Stimulated activated effector memory CD8-positive, alpha-beta T cell treated with anti-CD3 and anti-CD28 coated beads, Interleukin-12 subunit alpha, Interleukin-12 subunit beta, amount 100 ng/mL, for 72 hours (primary cell): Measurements from ENCODE around the gene C2orf72.
"Not testable (repeated sequence)": the region's sequence is repeated elsewhere in the genome, so short reads cannot be mapped to it uniquely, and the experiment has no call there.

Source experiments
- ATAC-seq: fragments of 150-1000 bp; cut with Tn5 transposase; 2 replicates; pipeline ENCODE4 v1.10.0; 2021
- DNase-seq, 2 donors: peaks; one replicate each; pipeline ENCODE4 v3.0.0; 2021 to 2022; ENCODE audit warnings: low spot score in 2 of 2
- H3K27ac Mint-ChIP-seq: one replicate; pipeline ENCODE4 v1.8.0; 2022; ENCODE audit warnings: mild to moderate bottlenecking, mixed read lengths
- H3K36me3 Mint-ChIP-seq: one replicate; pipeline ENCODE4 v1.8.0; 2022; ENCODE audit warnings: mild to moderate bottlenecking, mixed read lengths
- H3K4me1 Mint-ChIP-seq: one replicate; pipeline ENCODE4 v1.8.0; 2022; ENCODE audit warnings: mixed read lengths
- H3K4me3 Mint-ChIP-seq: one replicate; pipeline ENCODE4 v1.8.0; 2022; ENCODE audit warnings: mild to moderate bottlenecking, mixed read lengths
- H3K9me3 Mint-ChIP-seq: one replicate; pipeline ENCODE4 v1.8.0; 2022; ENCODE audit warnings: mixed read lengths

The C2orf72 gene

GRCh38 chr2:231037202-231037730 is at the start of gene C2orf72:
Gene C2orf72 (plus strand): TSS chr2:231037523. CDS start chr2:231037566, 43 bp downstream.
- Mint-ChIP-seq H3K27ac (no peak within 1 kb of the TSS), H3K36me3 (no peaks in the 10 kb centered on the region), H3K9me3 (no peaks in the 10 kb centered on the region), H3K4me3 (peak within 1 kb of the TSS; percentile 57), H3K4me1 (peaks cover 9% of the 10 kb centered on the region)
- peak; percentile 54 for ATAC-seq
- no peak for DNase-seq

- H3K4me3 Mint-ChIP-seq = no peak overlapping the region
- ATAC-seq = no peak
- H3K9me3 Mint-ChIP-seq = no peaks in the 10 kb centered on the region
- H3K4me1 Mint-ChIP-seq = peaks cover 19% of the 10 kb centered on the region
- DNase-seq = no peak
- H3K36me3 Mint-ChIP-seq = peaks cover 15% of the 10 kb centered on the region
- H3K27ac Mint-ChIP-seq = no peak overlapping the region
These were observed 47.6 kb upstream of the C2orf72 start for GRCh38 chr2:230989731-230990130.

DNA sequence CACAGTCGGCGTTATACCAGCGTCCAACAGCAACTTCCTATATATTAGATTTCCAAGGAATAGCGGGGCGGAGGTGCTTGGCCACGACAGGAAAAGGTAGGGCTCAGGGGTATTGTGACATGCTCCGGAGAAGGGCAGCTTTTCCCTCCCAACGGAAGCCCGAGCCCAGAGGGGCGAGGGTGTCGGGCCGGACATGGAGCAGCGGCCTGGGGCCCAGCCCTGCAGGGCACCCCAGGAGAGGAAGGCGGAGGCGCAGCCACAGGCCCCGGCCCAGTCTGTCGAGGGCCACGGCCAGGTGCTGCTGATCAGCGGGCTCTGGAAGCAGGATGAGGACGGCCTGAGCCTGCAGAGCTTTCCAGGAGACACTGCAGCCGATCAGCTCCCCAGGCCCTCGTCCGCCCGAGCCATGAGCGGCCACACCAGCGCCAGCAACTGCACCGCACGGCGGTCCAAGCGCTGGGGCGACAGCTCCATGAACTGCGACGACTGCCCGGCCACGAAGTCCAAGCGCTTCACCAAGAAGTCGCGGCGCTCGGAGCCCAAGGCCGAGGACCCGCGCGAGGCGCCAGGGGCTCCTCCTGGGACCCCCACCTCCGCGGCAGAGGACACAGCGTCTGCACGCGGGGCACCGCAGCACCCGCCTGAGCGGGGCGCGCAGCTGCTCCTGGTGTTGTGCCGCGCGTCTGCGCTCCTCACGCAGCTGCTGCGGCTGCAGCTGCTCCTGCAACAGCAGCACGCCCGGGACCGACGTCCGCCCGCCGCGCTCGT is 47.0 kb upstream of the C2orf72 start:
- no peak for DNase-seq
- Mint-ChIP-seq H3K36me3 (peaks cover 14% of the 10 kb centered on the region), H3K4me3 (no peak overlapping the region), H3K27ac (no peak overlapping the region), H3K4me1 (peaks cover 14% of the 10 kb centered on the region), H3K9me3 (no peaks in the 10 kb centered on the region)
- no peak for ATAC-seq

- no peak for DNase-seq
- H3K9me3 Mint-ChIP-seq = no peaks in the 10 kb centered on the region
- no peak for ATAC-seq
- peaks cover 8% of the 10 kb centered on the region for H3K4me1 Mint-ChIP-seq
- H3K36me3 Mint-ChIP-seq = peaks cover 9% of the 10 kb centered on the region
- H3K4me3 Mint-ChIP-seq = no peak overlapping the region
- no peak overlapping the region for H3K27ac Mint-ChIP-seq
These were observed 46.5 kb upstream of the C2orf72 start for GRCh38 chr2:230990899-230991150.

DNA sequence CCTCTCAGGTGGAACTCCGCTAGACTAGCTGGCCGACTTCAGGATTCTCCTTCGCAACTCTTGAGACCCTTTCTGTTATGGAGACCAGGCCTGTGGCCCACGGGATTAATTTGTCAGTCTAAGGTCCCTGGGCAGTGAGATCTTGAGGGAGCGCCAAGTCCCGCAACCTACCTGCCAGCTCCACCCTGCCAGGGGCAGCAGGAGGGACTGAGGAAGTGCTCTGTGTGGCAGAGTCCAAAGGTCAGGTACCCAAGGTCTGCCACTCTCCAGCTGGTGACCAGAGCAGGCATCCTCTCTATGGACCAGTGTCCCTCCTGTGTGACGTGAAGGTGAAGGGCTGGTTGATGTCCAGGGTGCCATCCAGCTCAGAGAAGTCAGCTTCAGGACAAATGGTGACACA is 45.7 kb upstream of the C2orf72 start:
- Mint-ChIP-seq H3K36me3 (peaks cover 8% of the 10 kb centered on the region), H3K4me1 (peaks cover 5% of the 10 kb centered on the region), H3K27ac (no peak overlapping the region), H3K9me3 (no peaks in the 10 kb centered on the region), H3K4me3 (no peak overlapping the region)
- no peak for DNase-seq
- no peak for ATAC-seq

DNA sequence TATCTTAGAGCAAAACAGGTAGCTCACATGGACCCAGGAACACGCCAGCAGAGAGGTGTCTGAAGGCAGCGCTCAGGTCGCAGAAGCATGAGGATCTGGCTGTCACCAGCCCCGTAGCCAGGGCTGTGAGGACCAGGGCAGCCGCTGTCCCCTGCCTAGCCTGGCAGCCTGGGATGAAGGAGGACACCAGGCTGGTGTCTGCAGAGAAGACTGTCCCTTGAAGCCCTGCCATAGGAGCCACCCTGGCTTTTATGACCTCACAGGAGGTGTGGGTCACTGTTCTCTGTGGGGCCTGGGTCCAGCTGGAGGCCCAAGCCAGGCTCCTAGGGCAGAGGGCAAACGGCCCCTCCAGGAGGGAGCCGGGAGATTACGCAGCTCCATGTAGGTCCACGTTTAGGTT is 41.5 kb upstream of the C2orf72 start, which contains the start of gene SPATA3:
TSS of gene SPATA3 (plus strand) at position 301 of the 400 bp plus-strand sequence. CDS start 113 bp downstream, outside the sequence.
- Mint-ChIP-seq H3K27ac (no peak within 1 kb of the TSS), H3K4me1 (no peaks in the 10 kb centered on the region), H3K36me3 (no peaks in the 10 kb centered on the region), H3K4me3 (no peak within 1 kb of the TSS), H3K9me3 (no peaks in the 10 kb centered on the region)
- DNase-seq (no peak), ATAC-seq (no peak)

DNA sequence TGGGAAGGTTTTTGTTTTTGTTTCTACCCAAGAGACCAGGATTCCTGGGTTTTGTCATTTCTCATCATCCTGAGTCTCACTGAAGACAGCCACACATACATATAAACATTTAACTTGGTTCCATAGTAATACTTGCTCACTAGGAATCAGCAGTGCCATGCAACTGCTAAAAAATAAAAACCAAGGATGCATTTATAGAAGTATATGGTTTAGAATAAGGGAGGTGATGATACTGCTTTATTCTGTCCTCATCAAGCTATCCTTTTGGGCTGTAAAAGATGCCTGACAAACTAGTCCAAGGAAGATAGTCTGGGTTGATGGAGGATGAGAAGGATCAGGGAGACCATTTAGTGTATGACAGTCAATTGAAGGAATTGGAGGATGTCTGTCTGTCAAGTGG is 40.7 kb upstream of the C2orf72 start:
- no peak for ATAC-seq
- H3K36me3 Mint-ChIP-seq = no peaks in the 10 kb centered on the region
- H3K9me3 Mint-ChIP-seq = no peaks in the 10 kb centered on the region
- no peaks in the 10 kb centered on the region for H3K4me1 Mint-ChIP-seq
- no peak overlapping the region for H3K4me3 Mint-ChIP-seq
- H3K27ac Mint-ChIP-seq = no peak overlapping the region
- DNase-seq = no peak

DNA sequence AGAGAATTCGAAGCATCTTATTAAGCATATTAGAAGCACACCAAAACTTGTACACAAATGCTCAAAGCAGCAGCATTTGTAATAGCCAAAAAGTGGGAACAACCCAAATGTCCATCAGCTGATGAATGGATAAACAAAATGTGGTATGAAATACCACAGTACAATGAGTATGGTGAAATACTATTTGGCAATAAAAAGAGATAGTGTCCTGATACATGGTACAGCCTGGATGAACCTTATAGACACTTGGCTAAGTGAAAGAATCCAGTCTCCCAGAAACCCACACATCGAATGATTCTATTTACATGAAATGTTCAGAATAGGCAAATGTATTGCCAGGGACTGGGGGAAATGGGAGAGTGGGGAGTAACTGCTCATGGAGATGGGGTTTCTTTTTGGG is 38.4 kb upstream of the C2orf72 start:
- no peak overlapping the region for H3K27ac Mint-ChIP-seq
- no peaks in the 10 kb centered on the region for H3K4me1 Mint-ChIP-seq
- H3K9me3 Mint-ChIP-seq = no peaks in the 10 kb centered on the region
- no peak overlapping the region for H3K4me3 Mint-ChIP-seq
- no peaks in the 10 kb centered on the region for H3K36me3 Mint-ChIP-seq
- DNase-seq = no peak
- ATAC-seq = no peak

- DNase-seq (no peak), ATAC-seq (no peak)
- no peak overlapping the region for H3K4me3 Mint-ChIP-seq
These were observed 37.8 kb upstream of the C2orf72 start for GRCh38 chr2:230999477-230999876.

GRCh38 chr2:231000211-231000904 is 37.0 kb upstream of the C2orf72 start:
- H3K27ac Mint-ChIP-seq = no peak overlapping the region
- H3K4me1 Mint-ChIP-seq = peaks cover 6% of the 10 kb centered on the region
- DNase-seq = no peak
- peaks cover 8% of the 10 kb centered on the region for H3K36me3 Mint-ChIP-seq
- H3K9me3 Mint-ChIP-seq = peaks cover 2% of the 10 kb centered on the region
- no peak for ATAC-seq
- no peak overlapping the region for H3K4me3 Mint-ChIP-seq

More at GRCh38 chr2:230999477-230999876, 37.8 kb upstream of the C2orf72 start:
- no peaks in the 10 kb centered on the region for H3K36me3 Mint-ChIP-seq
- H3K9me3 Mint-ChIP-seq = peaks cover 2% of the 10 kb centered on the region
- no peak overlapping the region for H3K27ac Mint-ChIP-seq
- H3K4me1 Mint-ChIP-seq = no peaks in the 10 kb centered on the region

DNA sequence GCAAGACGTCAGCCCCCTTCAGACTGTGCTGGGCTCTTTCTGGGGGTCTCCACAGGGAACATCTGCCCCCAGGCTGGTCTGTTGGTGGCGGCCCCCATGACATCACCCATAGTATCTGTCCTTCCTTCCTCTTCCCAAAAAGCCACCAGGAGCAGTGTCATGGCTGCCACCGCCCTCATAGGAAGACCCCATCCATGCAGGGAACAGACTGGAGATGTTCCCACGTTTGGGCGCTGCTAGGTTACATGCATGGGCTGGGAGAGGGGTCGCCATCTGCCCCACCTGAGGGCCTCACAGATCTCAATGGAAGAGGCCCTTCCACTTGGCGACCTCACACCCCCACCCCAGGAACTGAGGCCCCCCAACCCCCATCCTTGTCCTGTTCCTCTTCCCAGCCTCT is 36.3 kb upstream of the C2orf72 start:
- Mint-ChIP-seq H3K4me1 (peaks cover 10% of the 10 kb centered on the region), H3K36me3 (peaks cover 13% of the 10 kb centered on the region), H3K9me3 (peaks cover 6% of the 10 kb centered on the region), H3K4me3 (no peak overlapping the region), H3K27ac (no peak overlapping the region)
- no peak for ATAC-seq
- no peak for DNase-seq

DNA sequence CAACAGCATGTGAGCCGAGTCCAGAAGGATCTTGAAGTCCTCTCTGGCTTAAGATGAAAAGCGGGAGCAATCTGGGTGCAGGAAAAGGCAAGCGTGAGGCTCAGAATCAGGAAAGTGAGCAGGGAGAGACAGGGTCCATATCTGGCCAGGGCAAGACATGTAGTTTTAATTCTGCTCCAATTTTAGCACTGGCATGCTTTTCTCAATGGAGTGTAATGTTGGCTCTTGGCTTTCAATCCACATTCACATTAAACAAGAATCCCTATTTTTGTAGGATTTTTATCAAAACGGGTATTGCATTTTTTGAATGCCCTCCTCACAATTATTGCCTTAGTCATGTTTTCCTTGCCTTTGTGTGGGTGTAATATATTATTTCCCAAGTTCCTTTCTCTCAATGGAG is 35.4 kb upstream of the C2orf72 start:
- H3K4me3 Mint-ChIP-seq = no peak overlapping the region
- no peak overlapping the region for H3K27ac Mint-ChIP-seq
- H3K36me3 Mint-ChIP-seq = peaks cover 13% of the 10 kb centered on the region
- ATAC-seq (no peak), DNase-seq (no peak)
- peaks cover 6% of the 10 kb centered on the region for H3K9me3 Mint-ChIP-seq
- peaks cover 10% of the 10 kb centered on the region for H3K4me1 Mint-ChIP-seq

GRCh38 chr2:231002641-231003040 is 34.7 kb upstream of the C2orf72 start:
- Mint-ChIP-seq H3K4me1 (peaks cover 10% of the 10 kb centered on the region), H3K27ac (no peak overlapping the region), H3K9me3 (peaks cover 6% of the 10 kb centered on the region), H3K36me3 (peaks cover 13% of the 10 kb centered on the region), H3K4me3 (no peak overlapping the region)
- ATAC-seq (no peak), DNase-seq (no peak)

GRCh38 chr2:231003186-231003585 is 34.1 kb upstream of the C2orf72 start:
- no peak overlapping the region for H3K4me3 Mint-ChIP-seq
- H3K27ac Mint-ChIP-seq = no peak overlapping the region
- peaks cover 6% of the 10 kb centered on the region for H3K9me3 Mint-ChIP-seq
- ATAC-seq = no peak
- peaks cover 13% of the 10 kb centered on the region for H3K36me3 Mint-ChIP-seq
- H3K4me1 Mint-ChIP-seq = peaks cover 10% of the 10 kb centered on the region
- no peak for DNase-seq

GRCh38 chr2:231004930-231005329 is 32.4 kb upstream of the C2orf72 start:
- H3K27ac Mint-ChIP-seq = peak overlapping the region; percentile 43
- DNase-seq, H3K4me3 Mint-ChIP-seq, ATAC-seq, H3K9me3 Mint-ChIP-seq: not testable (repeated sequence)
- peaks cover 13% of the 10 kb centered on the region for H3K36me3 Mint-ChIP-seq
- peaks cover 10% of the 10 kb centered on the region for H3K4me1 Mint-ChIP-seq
